Esophagus squamous epithelium (tissue), 5 donors: Measurements from ENCODE around the gene ABCF1. TPM values are rescaled to one million over a fixed set of nuclear protein-coding genes. Genes with fewer than 3 reads are reported as not detected.
"Not testable (repeated sequence)": the region's sequence is repeated elsewhere in the genome, so short reads cannot be mapped to it uniquely, and the experiment has no call there.

Source experiments
- DNase-seq: peaks from one replicate; lab custom pipeline; 2025; lab: John Stamatoyannopoulos, UW
- H3K27ac ChIP-seq, 4 donors: fragments of 200-600 bp; sonication (generic); one replicate each; pipeline ENCODE4 v1.5.1; 2016 to 2019; ENCODE audit warnings: mild to moderate bottlenecking in 1 of 4
- H3K27me3 ChIP-seq, 4 donors: fragments of 200-600 bp; sonication (generic); 1 replicate in 3 of 4; 2 replicates in 1 of 4; pipeline versions ENCODE4 v1.5.1 to v1.6.0; 2017 to 2021; ENCODE audit warnings: antibody characterized with exemption in 1 of 4
- H3K36me3 ChIP-seq, 3 donors: fragments of 200-600 bp; sonication (generic); one replicate each; pipeline ENCODE4 v1.5.1; 2016 to 2019
- H3K4me1 ChIP-seq, 3 donors: fragments of 200-600 bp; sonication (generic); one replicate each; pipeline ENCODE4 v1.5.1; 2017 to 2019
- H3K4me3 ChIP-seq, 4 donors: fragments of 200-600 bp; sonication (generic); 1 replicate in 3 of 4; 2 replicates in 1 of 4; pipeline ENCODE4 v1.5.1; 2016 to 2019; ENCODE audit warnings: mild to moderate bottlenecking in 2 of 4, moderate library complexity in 1 of 4
- H3K9me3 ChIP-seq, 3 donors: fragments of 200-600 bp; sonication (generic); one replicate each; pipeline ENCODE4 v1.5.1; 2016 to 2019
- CTCF ChIP-seq, 6 experiments: fragments of 450-650 bp in 4 of 6; fragments of 200-600 bp in 2 of 6; sonication (generic) in 2 of 6; IDR thresholded peaks; one replicate each; pipeline ENCODE4 v1.5.1; 2016 to 2019; ENCODE audit warnings: antibody characterized with exemption in 6 of 6, mild to moderate bottlenecking in 4 of 6, moderate library complexity in 4 of 6
- POLR2A ChIP-seq, 4 donors: fragments of 450-650 bp; IDR thresholded peaks; one replicate each; pipeline ENCODE4 v1.6.1; 2017; ENCODE audit warnings: antibody characterized with exemption in 4 of 4, mild to moderate bottlenecking in 4 of 4, moderate library complexity in 3 of 4
- WGBS, 2 donors: methylation state at CpG; one replicate each; pipeline ENCODE4 v1.1.5; 2018; 5-methylcytosine and 5-hydroxymethylcytosine counted together
- intact Hi-C: fragments of 100-400 bp; cut with DNase I; formaldehyde crosslinking; loops from one replicate; pipeline ENCODE4 v1.15.0; 2022
- total RNA-seq, 4 donors: library from RNA; depleted of rRNA; stranded (reverse); fragments of >200 nt; gene quantifications; one replicate each; pipeline ENCODE4 v1.1.0, GENCODE V29; 2016
- donor health status: DM: yes; HTN: yes; CAD: no.

Gene ABCF1
- total RNA-seq, 4 donors from 2014 or later: 31.0 to 42.3 (median 36.0) TPM

GRCh38 chr6:30591008-30591407 lies 19.8 kb downstream of the ABCF1 start:
- Histone ChIP-seq H3K4me1 (peaks cover 19 to 52% (median 19%) of the 10 kb centered on the region in 3 donors), H3K27ac (peak overlapping the region; percentile 80 to 85 (median 83)), H3K9me3 (no peaks in the 10 kb centered on the region), H3K27me3 (no peaks in the 10 kb centered on the region), H3K4me3 (no peak overlapping the region), H3K36me3 (peaks cover 16 to 92% (median 43%) of the 10 kb centered on the region in 3 donors)
- 17 to 27% methylated on average over 1 of the region's 1 CpG for WGBS, 2 donors
- no peak for TF ChIP-seq CTCF (IDR thresholded peaks at IDR 0.05)
- no peak for TF ChIP-seq POLR2A (IDR thresholded peaks at IDR 0.05)
- intact Hi-C loops: loop anchor here (10.0 kb wide), 1 partner anchor 46 kb away; no protein-coding TSS in a partner anchor
- DNase-seq: no peak

DNA sequence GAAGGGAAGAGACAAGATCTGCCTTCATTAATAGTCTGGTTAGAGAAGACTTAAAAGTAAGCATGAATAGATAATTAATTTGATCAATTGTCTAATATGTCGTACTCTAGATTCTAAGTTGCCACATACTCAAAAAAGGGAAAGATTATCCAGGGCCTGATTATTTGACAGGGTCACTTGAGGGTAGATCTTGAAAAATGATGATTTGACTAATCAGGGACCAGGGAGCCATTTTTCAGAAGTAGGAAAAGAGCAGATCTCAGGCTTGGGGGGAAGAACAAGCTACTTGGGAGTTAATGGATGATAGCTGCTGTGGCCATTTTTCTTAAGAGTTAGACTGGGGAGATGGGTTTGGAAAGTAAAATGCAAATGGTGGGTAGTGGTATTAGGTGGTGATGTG lies 21.0 kb downstream of the ABCF1 start:
- Histone ChIP-seq H3K4me3 (no peak overlapping the region), H3K9me3 (no peaks in the 10 kb centered on the region), H3K27ac (peak overlapping the region in 3 of 4 donors; percentile 80 to 85 (median 81)), H3K4me1 (peaks cover 19 to 65% (median 19%) of the 10 kb centered on the region in 3 donors), H3K27me3 (no peaks in the 10 kb centered on the region), H3K36me3 (peaks cover 8 to 80% (median 31%) of the 10 kb centered on the region in 3 donors)
- TF ChIP-seq POLR2A (IDR thresholded peaks at IDR 0.05): no peak
- no peak for TF ChIP-seq CTCF (IDR thresholded peaks at IDR 0.05)
- 92 to 96% methylated on average over 1 of the region's 1 CpG for WGBS, 2 donors
- intact Hi-C loops: loop anchor here (10.0 kb wide), 1 partner anchor 47 kb away; no protein-coding TSS in a partner anchor
- DNase-seq: no peak

GRCh38 chr6:30597315-30598144 lies 26.3 kb downstream of the ABCF1 start:
- intact Hi-C loops: loop anchor here (10.0 kb wide), 1 partner anchor 53 kb away; no protein-coding TSS in a partner anchor
- not testable (repeated sequence) for H3K9me3 ChIP-seq, H3K4me3 ChIP-seq, DNase-seq, H3K27me3 ChIP-seq, H3K27ac ChIP-seq
- H3K4me1 ChIP-seq: peaks cover 0 to 32% (median 0%) of the 10 kb centered on the region in 3 donors
- 53 to 60% methylated on average over 10 to 14 of the region's 15 CpGs for WGBS, 2 donors
- TF ChIP-seq CTCF (IDR thresholded peaks at IDR 0.05): peak; percentile 74 to 87 (median 80)
- H3K36me3 ChIP-seq: peaks cover 14 to 52% (median 16%) of the 10 kb centered on the region in 3 donors

GRCh38 chr6:30598912-30599624 lies 27.8 kb downstream of the ABCF1 start:
- no peaks in the 10 kb centered on the region for H3K9me3 ChIP-seq
- intact Hi-C loops: loop anchor here (10.0 kb wide), 1 partner anchor 54 kb away; no protein-coding TSS in a partner anchor
- TF ChIP-seq CTCF (IDR thresholded peaks at IDR 0.05) (no peak), POLR2A (IDR thresholded peaks at IDR 0.05) (no peak)
- no peak for DNase-seq
- WGBS, 2 donors: 64 to 66% methylated on average over 9 to 12 of the region's 12 CpGs
- no peak overlapping the region for H3K27ac ChIP-seq
- H3K27me3 ChIP-seq: no peaks in the 10 kb centered on the region
- peaks cover 0 to 30% (median 0%) of the 10 kb centered on the region in 3 donors for H3K4me1 ChIP-seq
- peaks cover 30 to 52% (median 31%) of the 10 kb centered on the region in 3 donors for H3K36me3 ChIP-seq
- H3K4me3 ChIP-seq: no peak overlapping the region
